H1 (cell line): ENCODE data around the gene CBR4. TPM values are rescaled to one million over a fixed set of nuclear protein-coding genes. Genes with fewer than 3 reads are reported as not detected.

Experiments
- ATF3 ChIP-seq: IDR thresholded peaks from 2 replicates; pipeline ENCODE4 v1.6.1; 2011; ENCODE audit warnings: low read depth, mild to moderate bottlenecking, low read length; ENCODE audit not compliant: insufficient read depth
- SAP30 ChIP-seq: fragments of 300-600 bp; sonication (generic); IDR thresholded peaks from 2 replicates; pipeline ENCODE4 v1.7.1; 2012; ENCODE audit warnings: low read length, moderate library complexity, mild to moderate bottlenecking, inconsistent platforms; ENCODE audit not compliant: insufficient read depth, insufficient replicate concordance
- polyA plus RNA-seq, 7 experiments: library from polyadenylated mRNA; depleted of rRNA in 3 of 7; stranded (reverse) in 5 of 7; unstranded in 2 of 7; fragments of >200 nt in 5 of 7; fragments of 200-250 nt in 2 of 7; gene quantifications; 1 replicate in 5 of 7; 2 replicates in 1 of 7; 4 replicates in 1 of 7; pipeline versions ENCODE4 v1.2.1 to v1.2.3, GENCODE V29; 2011 to 2013; ENCODE audit warnings: missing spikeins in 2 of 7, mixed read lengths in 2 of 7
- total RNA-seq: library from RNA; stranded (reverse); fragmentation: NEBNext Ultra II Directional; extraction: Animal tissue kit (Norgen Biotek cat#: 25700); gene quantifications from 2 replicates; pipeline ENCODE4 v1.2.1, GENCODE V29; 2021

Gene CBR4
- total and polyA plus RNA-seq, 2 of the 8 experiments (the other 6 are each of a cell fraction or from before 2014, with no cell fraction given) = 8.6 to 29.5 TPM

- TF ChIP-seq ATF3 (no peak), SAP30 (no peak)
These were observed 38.9 kb upstream of the CBR4 start (continued) for GRCh38 chr4:169048868-169049414.
